Esophagus (tissue), 2 donors: ENCODE results near the gene NUP43. TPM values are rescaled to one million over a fixed set of nuclear protein-coding genes. Genes with fewer than 3 reads are reported as not detected.
"Not testable (repeated sequence)": the region's sequence is repeated elsewhere in the genome, so short reads cannot be mapped to it uniquely, and the experiment has no call there.

Source experiments
- H3K27ac ChIP-seq, 2 donors: one replicate each; pipeline ENCODE4 v1.5.1; 2013; ENCODE audit warnings: low read depth in 2 of 2, mild to moderate bottlenecking in 2 of 2, inconsistent platforms in 1 of 2, low read length in 1 of 2, moderate library complexity in 1 of 2
- H3K27me3 ChIP-seq, 2 donors: one replicate each; pipeline ENCODE4 v1.6.1; 2013; ENCODE audit warnings: low read length in 2 of 2, control low read depth in 1 of 2, mild to moderate bottlenecking in 1 of 2; ENCODE audit not compliant: insufficient read depth in 2 of 2, control insufficient read depth in 1 of 2
- H3K36me3 ChIP-seq, 2 donors: one replicate each; pipeline ENCODE4 v1.6.1; 2013; ENCODE audit warnings: low read length in 1 of 2; ENCODE audit not compliant: control insufficient read depth in 2 of 2, insufficient read depth in 2 of 2
- H3K4me1 ChIP-seq, 2 donors: one replicate each; pipeline ENCODE4 v1.6.1; 2013; ENCODE audit warnings: low read length in 1 of 2; ENCODE audit not compliant: control insufficient read depth in 2 of 2, insufficient read depth in 2 of 2
- H3K4me3 ChIP-seq, 2 donors: one replicate each; pipeline ENCODE4 v1.5.1; 2013; ENCODE audit warnings: low read length in 2 of 2, mild to moderate bottlenecking in 2 of 2, low read depth in 1 of 2, moderate library complexity in 1 of 2
- H3K9me3 ChIP-seq, 2 donors: one replicate each; pipeline ENCODE4 v1.6.1; 2013; ENCODE audit warnings: mild to moderate bottlenecking in 2 of 2, low read depth in 1 of 2, low read length in 1 of 2, moderate library complexity in 1 of 2; ENCODE audit not compliant: control insufficient read depth in 2 of 2, insufficient read depth in 1 of 2
- WGBS, 2 donors: extraction: QIAGEN DNeasy Blood & Tissue Kit; methylation state at CpG; one replicate each; pipeline ENCODE4 v1.1.7; 2013; 5-methylcytosine and 5-hydroxymethylcytosine counted together
- polyA plus RNA-seq, 2 donors: library from polyadenylated mRNA; stranded (reverse); fragments of 200-250 nt; gene quantifications; one replicate each; pipeline ENCODE4 v1.2.3, GENCODE V29; 2013
- donor health status: healthy with polysubstance abuse.
- donor health status: Bipolar disorder and iron deficiency.

Gene NUP43
- polyA plus RNA-seq, 2 donors, result 5.7 to 9.4 TPM

DNA sequence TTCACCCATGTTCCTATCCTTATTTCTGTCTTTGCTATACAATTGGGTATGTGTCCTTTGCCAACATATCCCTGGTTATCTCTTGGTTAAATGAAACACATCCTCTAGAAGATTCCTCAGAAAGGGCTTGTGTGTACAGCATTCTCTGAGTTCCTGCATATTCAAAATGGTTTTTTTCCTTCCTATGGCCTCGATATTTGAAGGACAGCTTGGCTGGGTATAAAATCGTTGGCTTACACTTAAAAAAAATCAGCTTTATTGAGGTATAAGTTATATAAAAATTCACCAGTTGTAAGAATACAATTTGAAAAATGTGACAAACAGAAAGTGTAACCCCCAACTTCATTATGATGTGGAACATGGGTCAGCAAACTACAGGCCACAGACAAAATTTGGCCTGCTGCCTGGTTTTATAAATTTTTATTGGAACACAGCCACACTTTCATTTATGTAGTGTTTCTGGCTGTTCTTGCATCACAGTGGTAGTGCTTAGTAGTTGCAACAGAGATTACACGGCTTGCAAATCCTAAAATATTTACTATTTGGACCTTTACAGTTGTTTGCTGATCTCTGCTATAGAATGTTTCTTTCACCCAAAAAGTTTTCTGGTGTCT, 19.9 kb upstream of the NUP43 start:
- Histone ChIP-seq H3K4me3 (no peak overlapping the region), H3K4me1 (no peaks in the 10 kb centered on the region), H3K27ac (no peak overlapping the region), H3K9me3 (no peaks in the 10 kb centered on the region), H3K27me3 (no peaks in the 10 kb centered on the region), H3K36me3 (no peaks in the 10 kb centered on the region)
- 47 to 76% methylated on average over 3 of the region's 3 CpGs for WGBS, 2 donors

- H3K4me3 ChIP-seq, result no peak overlapping the region
- no peaks in the 10 kb centered on the region for H3K4me1 ChIP-seq
- H3K36me3 ChIP-seq, result no peaks in the 10 kb centered on the region
- H3K9me3 ChIP-seq, result no peaks in the 10 kb centered on the region
- H3K27ac ChIP-seq, result no peak overlapping the region
- no peaks in the 10 kb centered on the region for H3K27me3 ChIP-seq
These were observed 17.5 kb upstream of the NUP43 start for GRCh38 chr6:149763866-149764265.

DNA sequence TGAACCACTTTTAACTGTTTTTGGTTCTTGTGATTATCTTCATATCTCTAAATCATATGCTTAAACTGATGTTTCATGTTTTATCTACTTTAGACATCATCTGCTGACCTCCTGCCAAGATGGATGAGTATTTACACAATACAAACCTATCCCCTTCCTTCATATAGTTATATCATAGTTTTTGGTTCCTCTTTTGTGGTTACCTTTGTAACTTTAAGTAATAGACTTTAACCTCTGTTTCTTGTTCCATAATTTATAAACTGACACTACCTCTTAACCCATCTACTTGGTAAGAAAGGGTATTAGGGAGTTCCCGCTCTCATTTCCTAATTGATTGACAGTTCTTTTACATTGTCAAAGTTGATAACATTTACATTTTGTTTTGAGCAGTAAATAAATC, 15.1 kb upstream of the NUP43 start:
- no peaks in the 10 kb centered on the region for H3K9me3 ChIP-seq
- no peak overlapping the region for H3K4me3 ChIP-seq
- H3K27ac ChIP-seq, result no peak overlapping the region
- H3K36me3 ChIP-seq, result no peaks in the 10 kb centered on the region
- H3K4me1 ChIP-seq, result no peaks in the 10 kb centered on the region
- no peaks in the 10 kb centered on the region for H3K27me3 ChIP-seq
- WGBS, 2 donors, result 85 to 96% methylated on average over 1 of the region's 1 CpG

DNA sequence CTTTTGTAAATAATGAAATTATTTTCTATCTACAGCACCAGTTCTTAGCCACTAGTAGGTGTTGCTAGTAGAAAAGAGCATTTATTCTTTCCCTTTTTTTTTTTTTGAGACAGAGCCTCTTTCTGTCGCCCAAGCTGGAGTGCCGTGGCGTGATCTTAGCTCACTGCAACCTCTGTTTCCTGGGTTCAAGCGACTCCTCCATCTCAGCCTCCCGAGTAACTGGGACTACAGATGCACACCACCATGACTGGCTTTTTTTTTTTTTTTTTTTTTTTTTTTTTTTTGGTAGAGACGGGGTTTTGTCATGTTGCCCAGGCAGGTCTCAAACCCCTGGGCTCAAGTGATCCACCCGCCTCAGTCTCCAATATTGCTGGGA, 9.9 kb upstream of the NUP43 start:
- Histone ChIP-seq H3K4me3 (no peak overlapping the region), H3K27ac (no peak overlapping the region), H3K27me3 (no peaks in the 10 kb centered on the region), H3K36me3 (no peaks in the 10 kb centered on the region), H3K4me1 (no peaks in the 10 kb centered on the region), H3K9me3 (no peaks in the 10 kb centered on the region)
- WGBS, 2 donors, result 94 to 98% methylated on average over 7 of the region's 7 CpGs

GRCh38 chr6:149755300-149756260, 9.3 kb upstream of the NUP43 start:
- H3K27me3 ChIP-seq, result no peaks in the 10 kb centered on the region
- no peak overlapping the region for H3K27ac ChIP-seq
- no peak overlapping the region for H3K4me3 ChIP-seq
- WGBS, 2 donors, result 84 to 87% methylated on average over 9 of the region's 9 CpGs
- no peaks in the 10 kb centered on the region for H3K36me3 ChIP-seq
- no peaks in the 10 kb centered on the region for H3K4me1 ChIP-seq
- H3K9me3 ChIP-seq, result no peaks in the 10 kb centered on the region

DNA sequence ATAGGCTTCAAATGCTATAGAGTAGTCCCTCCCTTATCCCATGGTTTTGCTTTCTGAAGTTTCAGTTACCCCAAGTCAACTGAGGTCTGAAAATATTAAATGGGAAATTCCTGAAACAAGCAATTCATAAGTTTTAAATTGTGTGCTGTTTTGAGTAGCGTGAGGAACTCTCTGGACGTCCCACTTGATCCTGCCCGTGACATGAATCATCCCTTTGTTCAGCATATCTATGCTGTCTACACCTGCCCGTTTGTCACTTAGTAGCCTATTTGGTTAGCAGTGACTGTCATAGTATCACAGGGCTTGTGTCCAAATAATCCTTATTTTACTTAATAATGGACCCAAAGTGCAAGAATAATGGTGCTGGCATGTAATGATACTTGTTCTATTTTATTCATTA, 8.2 kb upstream of the NUP43 start:
- 62 to 75% methylated on average over 4 of the region's 4 CpGs for WGBS, 2 donors
- H3K27ac ChIP-seq, result no peak overlapping the region
- no peaks in the 10 kb centered on the region for H3K36me3 ChIP-seq
- H3K4me3 ChIP-seq, result no peak overlapping the region
- H3K4me1 ChIP-seq, result no peaks in the 10 kb centered on the region
- no peaks in the 10 kb centered on the region for H3K27me3 ChIP-seq
- no peaks in the 10 kb centered on the region for H3K9me3 ChIP-seq

GRCh38 chr6:149753374-149753637, 7.0 kb upstream of the NUP43 start:
- not testable (repeated sequence) for H3K27ac ChIP-seq
- WGBS, 2 donors, result 88 to 95% methylated on average over 3 of the region's 3 CpGs

GRCh38 chr6:149752600-149753373, 6.5 kb upstream of the NUP43 start:
- Histone ChIP-seq H3K27ac (no peak overlapping the region), H3K27me3 (no peaks in the 10 kb centered on the region), H3K9me3 (no peaks in the 10 kb centered on the region), H3K4me1 (no peaks in the 10 kb centered on the region), H3K36me3 (no peaks in the 10 kb centered on the region), H3K4me3 (no peak overlapping the region)
- WGBS, 2 donors, result 75 to 83% methylated on average over 4 of the region's 4 CpGs

More at GRCh38 chr6:149753374-149753637, 7.0 kb upstream of the NUP43 start:
- H3K4me1 ChIP-seq, H3K4me3 ChIP-seq, H3K27me3 ChIP-seq, H3K9me3 ChIP-seq, H3K36me3 ChIP-seq: not testable (repeated sequence)

DNA sequence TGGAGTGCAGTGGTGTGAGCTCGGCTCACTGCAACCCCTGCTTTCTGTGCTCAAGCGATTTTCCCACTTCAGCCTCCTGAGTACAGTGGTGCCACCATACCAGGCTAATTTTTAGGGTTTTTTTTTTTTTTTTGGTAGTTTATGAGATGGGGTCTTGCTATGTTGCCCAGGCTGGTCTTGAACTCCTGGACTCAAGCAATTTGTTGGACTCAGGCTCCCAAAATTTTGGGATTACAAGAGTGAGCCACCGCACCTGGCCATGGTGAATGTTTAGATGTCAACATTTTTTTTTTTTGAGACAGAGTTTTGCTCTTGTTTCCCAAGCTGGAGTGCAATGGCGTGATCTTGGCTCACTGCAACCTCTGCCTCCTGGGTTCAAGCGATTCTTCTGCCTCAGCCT, 5.6 kb upstream of the NUP43 start:
- H3K27ac ChIP-seq, H3K27me3 ChIP-seq, H3K4me1 ChIP-seq, H3K4me3 ChIP-seq, H3K36me3 ChIP-seq, H3K9me3 ChIP-seq: not testable (repeated sequence)
- WGBS, 2 donors, result 96 to 98% methylated on average over 5 of the region's 5 CpGs
